Upper lobe of left lung (tissue), 4 donors: Measurements from ENCODE around the gene CLK3.

Experiments
- EP300 ChIP-seq, 4 donors: sonication (generic); formaldehyde crosslinking; IDR thresholded peaks; one replicate each; pipeline ENCODE4 v1.5.1; 2017; ENCODE audit warnings: antibody characterized with exemption in 4 of 4, control low read depth in 2 of 4
- POLR2A ChIP-seq, 4 donors: fragments of 450-650 bp; IDR thresholded peaks; one replicate each; pipeline ENCODE4 v1.5.1; 2016 to 2017; ENCODE audit warnings: antibody characterized with exemption in 4 of 4, mild to moderate bottlenecking in 2 of 4
- POLR2AphosphoS5 ChIP-seq, 2 donors: sonication (generic); formaldehyde crosslinking; IDR thresholded peaks; one replicate each; pipeline ENCODE4 v1.5.1; 2017; ENCODE audit warnings: antibody characterized with exemption in 2 of 2
- TF ChIP-seq, protein P1 (sequence below), 6 experiments: fragments of 450-650 bp in 4 of 6; fragments of 200-600 bp in 2 of 6; sonication (generic) in 2 of 6; IDR thresholded peaks; one replicate each; pipeline ENCODE4 v1.5.1; 2016 to 2019; ENCODE audit warnings: antibody characterized with exemption in 6 of 6

DNA sequence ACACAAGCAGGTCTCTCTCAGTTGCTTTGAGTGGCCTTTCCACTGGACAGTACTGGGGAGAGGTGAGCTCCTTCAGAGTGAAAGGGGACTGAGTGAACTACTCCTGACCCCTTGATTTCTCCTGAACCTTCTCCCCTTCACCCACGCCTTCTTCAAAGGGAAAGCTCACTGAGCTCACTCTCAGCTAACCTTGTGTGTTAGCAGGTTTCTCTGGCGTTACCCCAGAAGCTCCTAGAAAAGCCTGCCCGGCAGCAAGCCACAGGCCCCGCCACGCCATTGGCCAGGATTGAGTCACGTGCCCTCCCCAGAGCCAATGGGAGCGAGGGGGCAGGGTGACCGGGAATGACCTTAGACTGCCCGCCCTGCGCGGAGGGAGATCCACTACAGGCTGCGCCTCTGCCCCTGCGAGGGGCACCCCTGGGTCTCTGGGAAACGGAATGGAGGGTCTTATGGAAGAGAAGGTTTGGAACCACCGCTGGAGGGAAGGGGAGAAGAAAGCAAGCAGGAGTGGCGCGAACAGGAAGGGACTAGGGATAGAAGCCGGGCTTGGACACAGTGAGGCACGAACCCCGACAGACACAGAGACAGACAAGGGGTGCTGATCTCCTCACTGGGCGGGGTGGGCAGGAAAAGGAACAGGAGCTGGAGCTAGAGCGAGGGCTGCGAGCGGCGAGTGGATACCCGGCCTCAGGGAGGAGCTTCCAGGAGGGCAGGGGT is 17.4 kb upstream of the CLK3 start:
- peak; percentile 44 to 93 for TF ChIP-seq POLR2AphosphoS5 (IDR thresholded peaks at IDR 0.05)
- TF ChIP-seq, protein P1, sequence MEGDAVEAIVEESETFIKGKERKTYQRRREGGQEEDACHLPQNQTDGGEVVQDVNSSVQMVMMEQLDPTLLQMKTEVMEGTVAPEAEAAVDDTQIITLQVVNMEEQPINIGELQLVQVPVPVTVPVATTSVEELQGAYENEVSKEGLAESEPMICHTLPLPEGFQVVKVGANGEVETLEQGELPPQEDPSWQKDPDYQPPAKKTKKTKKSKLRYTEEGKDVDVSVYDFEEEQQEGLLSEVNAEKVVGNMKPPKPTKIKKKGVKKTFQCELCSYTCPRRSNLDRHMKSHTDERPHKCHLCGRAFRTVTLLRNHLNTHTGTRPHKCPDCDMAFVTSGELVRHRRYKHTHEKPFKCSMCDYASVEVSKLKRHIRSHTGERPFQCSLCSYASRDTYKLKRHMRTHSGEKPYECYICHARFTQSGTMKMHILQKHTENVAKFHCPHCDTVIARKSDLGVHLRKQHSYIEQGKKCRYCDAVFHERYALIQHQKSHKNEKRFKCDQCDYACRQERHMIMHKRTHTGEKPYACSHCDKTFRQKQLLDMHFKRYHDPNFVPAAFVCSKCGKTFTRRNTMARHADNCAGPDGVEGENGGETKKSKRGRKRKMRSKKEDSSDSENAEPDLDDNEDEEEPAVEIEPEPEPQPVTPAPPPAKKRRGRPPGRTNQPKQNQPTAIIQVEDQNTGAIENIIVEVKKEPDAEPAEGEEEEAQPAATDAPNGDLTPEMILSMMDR (IDR thresholded peaks at IDR 0.05), result no peak
- peak in 3 of 4 donors; percentile 18 to 87 (median 79) for TF ChIP-seq POLR2A (IDR thresholded peaks at IDR 0.05)
- peak in 1 of 4 donors; percentile 6 for TF ChIP-seq EP300 (IDR thresholded peaks at IDR 0.05)
